Body of pancreas (tissue), 4 donors: ENCODE data around the gene TCEANC2. TPM values are rescaled to one million over a fixed set of nuclear protein-coding genes. Genes with fewer than 3 reads are reported as not detected.

Experiments
- ATAC-seq: fragments of 150-250 bp; one replicate; pipeline ENCODE4 v1.9.1; 2016
- DNase-seq, 4 donors: peaks; one replicate each; pipeline ENCODE4 v3.0.0-alpha.2; 2019
- H3K27ac ChIP-seq, 4 donors: fragments of 200-600 bp; sonication (generic); 1 replicate in 3 of 4; 2 replicates in 1 of 4; pipeline versions ENCODE4 v1.5.1 to v1.6.1; 2016 to 2019; ENCODE audit warnings: mild to moderate bottlenecking in 1 of 4, mixed read lengths in 1 of 4, moderate library complexity in 1 of 4
- H3K27me3 ChIP-seq, 2 donors: fragments of 200-600 bp; sonication (generic); one replicate each; pipeline ENCODE4 v1.6.0; 2016; ENCODE audit warnings: mild to moderate bottlenecking in 1 of 2
- H3K36me3 ChIP-seq, 2 donors: fragments of 200-600 bp; sonication (generic); replicated peaks in 1 of 2; 2 replicates each; pipeline ENCODE4 v1.5.1; 2016; ENCODE audit warnings: low read depth in 2 of 2; ENCODE audit not compliant: insufficient read depth in 1 of 2
- H3K4me1 ChIP-seq: fragments of 200-600 bp; sonication (generic); one replicate; pipeline ENCODE4 v1.6.0; 2016
- H3K4me3 ChIP-seq, 2 donors: fragments of 200-600 bp; sonication (generic); 1 replicate in 1 of 2; 2 replicates in 1 of 2; pipeline ENCODE4 v1.5.1; 2016 to 2019
- H3K9me3 ChIP-seq, 3 donors: fragments of 200-600 bp; sonication (generic); 1 replicate in 2 of 3; 2 replicates in 1 of 3; pipeline ENCODE4 v1.5.1; 2016
- POLR2A ChIP-seq, 3 donors: fragments of 450-650 bp; IDR thresholded peaks; one replicate each; pipeline ENCODE4 v1.6.1; 2016; ENCODE audit warnings: antibody characterized with exemption in 3 of 3, mild to moderate bottlenecking in 2 of 3
- WGBS, 2 donors: methylation state at CpG; one replicate each; pipeline ENCODE4 v1.1.5; 2017; 5-methylcytosine and 5-hydroxymethylcytosine counted together
- intact Hi-C: fragments of 100-400 bp; cut with DNase I; formaldehyde crosslinking; loops from one replicate; pipeline ENCODE4 v1.15.1; 2023
- total RNA-seq, 2 donors: library from RNA; depleted of rRNA; stranded (reverse); fragments of >200 nt; gene quantifications; one replicate each; pipeline ENCODE4 v1.1.0, GENCODE V29; 2016
- TF ChIP-seq, protein P1 (sequence below), 7 experiments: fragments of 450-650 bp in 4 of 7; fragments of 200-600 bp in 3 of 7; sonication (generic) in 3 of 7; IDR thresholded peaks; one replicate each; pipeline ENCODE4 v1.5.1; 2016 to 2019; ENCODE audit warnings: antibody characterized with exemption in 7 of 7

The TCEANC2 gene
- total RNA-seq, 2 donors from 2014 or later, result 1.3 to 2.9 TPM

DNA sequence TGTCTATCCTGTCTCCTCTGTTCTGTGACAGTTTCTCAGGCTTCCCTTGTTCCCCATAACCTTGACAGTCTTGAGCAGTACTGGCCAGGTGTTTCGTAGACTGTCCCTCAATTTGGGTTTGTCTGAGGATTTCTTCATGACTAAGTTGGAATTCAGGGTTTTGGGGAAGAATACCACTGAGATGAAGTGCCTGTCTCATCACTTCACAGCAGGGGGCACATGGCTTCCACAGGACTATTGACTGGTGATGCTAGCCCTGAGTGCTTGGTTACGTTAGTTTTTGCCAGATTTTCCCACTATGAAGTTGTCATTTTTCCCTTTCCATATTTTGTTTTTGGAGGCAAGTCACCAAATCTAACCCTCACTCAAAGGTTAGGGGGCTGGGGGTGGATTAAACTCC is 53.7 kb downstream of the TCEANC2 start:
- Histone ChIP-seq H3K4me1 (no peaks in the 10 kb centered on the region), H3K27me3 (no peaks in the 10 kb centered on the region), H3K4me3 (no peak overlapping the region), H3K27ac (no peak overlapping the region), H3K9me3 (no peaks in the 10 kb centered on the region), H3K36me3 (no peaks in the 10 kb centered on the region)
- TF ChIP-seq POLR2A (IDR thresholded peaks at IDR 0.05), result no peak
- TF ChIP-seq, protein P1, sequence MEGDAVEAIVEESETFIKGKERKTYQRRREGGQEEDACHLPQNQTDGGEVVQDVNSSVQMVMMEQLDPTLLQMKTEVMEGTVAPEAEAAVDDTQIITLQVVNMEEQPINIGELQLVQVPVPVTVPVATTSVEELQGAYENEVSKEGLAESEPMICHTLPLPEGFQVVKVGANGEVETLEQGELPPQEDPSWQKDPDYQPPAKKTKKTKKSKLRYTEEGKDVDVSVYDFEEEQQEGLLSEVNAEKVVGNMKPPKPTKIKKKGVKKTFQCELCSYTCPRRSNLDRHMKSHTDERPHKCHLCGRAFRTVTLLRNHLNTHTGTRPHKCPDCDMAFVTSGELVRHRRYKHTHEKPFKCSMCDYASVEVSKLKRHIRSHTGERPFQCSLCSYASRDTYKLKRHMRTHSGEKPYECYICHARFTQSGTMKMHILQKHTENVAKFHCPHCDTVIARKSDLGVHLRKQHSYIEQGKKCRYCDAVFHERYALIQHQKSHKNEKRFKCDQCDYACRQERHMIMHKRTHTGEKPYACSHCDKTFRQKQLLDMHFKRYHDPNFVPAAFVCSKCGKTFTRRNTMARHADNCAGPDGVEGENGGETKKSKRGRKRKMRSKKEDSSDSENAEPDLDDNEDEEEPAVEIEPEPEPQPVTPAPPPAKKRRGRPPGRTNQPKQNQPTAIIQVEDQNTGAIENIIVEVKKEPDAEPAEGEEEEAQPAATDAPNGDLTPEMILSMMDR (IDR thresholded peaks at IDR 0.05), result no peak
- no peak for DNase-seq
- 79 to 91% methylated on average over 2 of the region's 2 CpGs for WGBS, 2 donors
- ATAC-seq, result no peak
- intact Hi-C loops, result no loop called here

GRCh38 chr1:54108156-54108555 is 54.7 kb downstream of the TCEANC2 start:
- Histone ChIP-seq H3K4me3 (no peak overlapping the region), H3K27me3 (no peaks in the 10 kb centered on the region), H3K27ac (no peak overlapping the region), H3K9me3 (no peaks in the 10 kb centered on the region), H3K36me3 (no peaks in the 10 kb centered on the region), H3K4me1 (no peaks in the 10 kb centered on the region)
- TF ChIP-seq, protein P1 (IDR thresholded peaks at IDR 0.05), result no peak
- TF ChIP-seq POLR2A (IDR thresholded peaks at IDR 0.05), result no peak
- 84 to 85% methylated on average over 3 of the region's 3 CpGs for WGBS, 2 donors
- intact Hi-C loops, result no loop called here
- DNase-seq, result no peak
- ATAC-seq, result no peak

DNA sequence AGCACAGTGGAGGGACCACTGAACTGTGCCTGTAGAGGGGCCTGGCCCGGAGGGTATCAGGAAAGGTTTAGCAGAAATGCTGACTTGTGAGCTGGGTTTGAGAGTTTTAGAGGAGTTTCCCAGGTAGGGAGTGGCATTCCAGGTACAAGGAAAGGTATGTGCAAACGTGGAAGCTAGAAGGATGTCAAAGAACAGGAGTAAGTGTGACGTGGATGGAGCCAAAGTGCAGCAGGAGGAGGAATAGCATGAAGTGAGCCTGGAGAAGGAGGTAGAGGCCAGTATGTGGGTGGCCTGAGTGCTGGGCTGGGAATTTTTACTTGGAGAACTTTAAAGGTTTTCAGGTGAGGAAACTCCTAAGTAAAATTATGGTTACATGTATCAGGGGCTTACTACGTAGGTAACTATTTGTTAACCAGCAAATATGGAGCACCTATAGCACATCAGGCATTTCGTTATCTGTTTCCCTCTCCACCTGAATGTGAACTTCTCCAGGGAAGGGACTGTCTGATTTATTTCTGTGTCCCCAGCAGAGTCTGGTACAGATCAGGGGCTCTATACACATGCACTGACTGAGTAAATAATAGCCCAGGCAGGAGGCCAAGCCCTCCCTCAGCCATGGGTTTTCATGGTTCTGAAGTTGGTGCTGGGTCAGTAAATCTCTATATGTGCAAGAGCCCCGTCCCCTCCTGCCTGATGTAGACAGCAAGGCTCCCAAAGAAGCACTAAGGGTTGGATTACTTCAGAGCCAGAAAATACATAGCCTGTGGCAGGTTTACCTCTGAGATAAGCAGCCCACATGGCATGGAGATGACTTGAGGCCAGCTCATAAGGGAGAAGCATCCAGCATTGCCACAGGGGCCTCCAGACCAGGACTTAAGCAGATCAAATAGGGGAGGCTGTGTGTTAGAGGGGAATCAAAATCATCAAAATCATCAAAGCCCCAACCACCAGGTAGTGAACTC is 56.0 kb downstream of the TCEANC2 start:
- ATAC-seq, result no peak

GRCh38 chr1:54110996-54111395 is 57.6 kb downstream of the TCEANC2 start:
- Histone ChIP-seq H3K36me3 (no peaks in the 10 kb centered on the region), H3K27ac (no peak overlapping the region), H3K4me1 (no peaks in the 10 kb centered on the region), H3K27me3 (no peaks in the 10 kb centered on the region), H3K9me3 (no peaks in the 10 kb centered on the region), H3K4me3 (no peak overlapping the region)
- TF ChIP-seq POLR2A (IDR thresholded peaks at IDR 0.05), result no peak
- TF ChIP-seq, protein P1 (IDR thresholded peaks at IDR 0.05), result no peak
- ATAC-seq (no peak), DNase-seq (no peak)
- WGBS, 2 donors, result 95 to 98% methylated on average over 10 of the region's 10 CpGs
- intact Hi-C loops, result no loop called here

More for the DNA sequence above, 56.0 kb downstream of the TCEANC2 start:
- no peaks in the 10 kb centered on the region for H3K9me3 ChIP-seq
- H3K4me1 ChIP-seq, result no peaks in the 10 kb centered on the region
- no peak overlapping the region for H3K4me3 ChIP-seq
- no peaks in the 10 kb centered on the region for H3K36me3 ChIP-seq
- DNase-seq, result no peak
- WGBS, 2 donors, result 66 to 76% methylated on average over 6 of the region's 6 CpGs
- TF ChIP-seq POLR2A (IDR thresholded peaks at IDR 0.05), result no peak
- TF ChIP-seq, protein P1 (IDR thresholded peaks at IDR 0.05), result no peak
- no peaks in the 10 kb centered on the region for H3K27me3 ChIP-seq
- intact Hi-C loops, result no loop called here
- H3K27ac ChIP-seq, result no peak overlapping the region
